Measurements from ENCODE around the gene APBB2.
"Not testable (repeated sequence)": the region's sequence is repeated elsewhere in the genome, so short reads cannot be mapped to it uniquely, and the experiment has no call there.

The APBB2 gene

GRCh38 chr4:41155194-41155830 is 59.0 kb downstream of the APBB2 start:
- DNase-seq: no peak

- DNase-seq: no peak
Observed at GRCh38 chr4:41154814-41155177, 59.5 kb downstream of the APBB2 start.

- no peak for DNase-seq
Observed at GRCh38 chr4:41154010-41154813, 60.1 kb downstream of the APBB2 start.

GRCh38 chr4:41150401-41150800 is 63.9 kb downstream of the APBB2 start:
- DNase-seq: no peak

- DNase-seq: not testable (repeated sequence)
Observed at GRCh38 chr4:41149568-41149967, 64.8 kb downstream of the APBB2 start.

- no peak for DNase-seq
Observed at GRCh38 chr4:41148931-41149330, 65.4 kb downstream of the APBB2 start.

GRCh38 chr4:41148292-41148691 is 66.0 kb downstream of the APBB2 start:
- no peak for DNase-seq

GRCh38 chr4:41147570-41147969 is 66.8 kb downstream of the APBB2 start:
- DNase-seq: not testable (repeated sequence)

GRCh38 chr4:41146716-41147506 is 67.4 kb downstream of the APBB2 start:
- no peak for DNase-seq

- no peak for DNase-seq
Observed at GRCh38 chr4:41146196-41146595, 68.1 kb downstream of the APBB2 start.

- no peak for DNase-seq
Observed at GRCh38 chr4:41145571-41146078, 68.7 kb downstream of the APBB2 start.

GRCh38 chr4:41144812-41145211 is 69.5 kb downstream of the APBB2 start:
- DNase-seq: no peak

GRCh38 chr4:41144040-41144379 is 70.3 kb downstream of the APBB2 start:
- DNase-seq: no peak

GRCh38 chr4:41143311-41144039 is 70.9 kb downstream of the APBB2 start:
- no peak for DNase-seq

GRCh38 chr4:41142376-41143310 is 71.7 kb downstream of the APBB2 start:
- no peak for DNase-seq

GRCh38 chr4:41141900-41142299 is 72.4 kb downstream of the APBB2 start:
- no peak for DNase-seq

- no peak for DNase-seq
Observed at GRCh38 chr4:41140410-41140809, 73.9 kb downstream of the APBB2 start.

GRCh38 chr4:41137879-41138278 is 76.5 kb downstream of the APBB2 start:
- DNase-seq: no peak

GRCh38 chr4:41136456-41136855 is 77.9 kb downstream of the APBB2 start:
- no peak for DNase-seq

- no peak for DNase-seq
Observed at GRCh38 chr4:41135801-41136200, 78.5 kb downstream of the APBB2 start.

- no peak for DNase-seq
Observed at GRCh38 chr4:41134581-41134980, 79.8 kb downstream of the APBB2 start.

All from SHP77 (cell line).